ENCODE results near the gene LUZP4. TPM values are rescaled to one million over a fixed set of nuclear protein-coding genes. Genes with fewer than 3 reads are reported as not detected.
"Not testable (repeated sequence)": the region's sequence is repeated elsewhere in the genome, so short reads cannot be mapped to it uniquely, and the experiment has no call there.

Gene LUZP4
- total RNA-seq = not detected
- long read RNA-seq = 0 reads

- no peak for ATAC-seq
- intact Hi-C loops (cut with micrococcal nuclease) = no loop called here
- DNase-seq = no peak
Measured at GRCh38 chrX:115289465-115289864, at the start of gene LUZP4. Gene LUZP4, plus strand, starts transcription at chrX:115289715. Its CDS starts 45 bp downstream, at chrX:115289760.

DNA sequence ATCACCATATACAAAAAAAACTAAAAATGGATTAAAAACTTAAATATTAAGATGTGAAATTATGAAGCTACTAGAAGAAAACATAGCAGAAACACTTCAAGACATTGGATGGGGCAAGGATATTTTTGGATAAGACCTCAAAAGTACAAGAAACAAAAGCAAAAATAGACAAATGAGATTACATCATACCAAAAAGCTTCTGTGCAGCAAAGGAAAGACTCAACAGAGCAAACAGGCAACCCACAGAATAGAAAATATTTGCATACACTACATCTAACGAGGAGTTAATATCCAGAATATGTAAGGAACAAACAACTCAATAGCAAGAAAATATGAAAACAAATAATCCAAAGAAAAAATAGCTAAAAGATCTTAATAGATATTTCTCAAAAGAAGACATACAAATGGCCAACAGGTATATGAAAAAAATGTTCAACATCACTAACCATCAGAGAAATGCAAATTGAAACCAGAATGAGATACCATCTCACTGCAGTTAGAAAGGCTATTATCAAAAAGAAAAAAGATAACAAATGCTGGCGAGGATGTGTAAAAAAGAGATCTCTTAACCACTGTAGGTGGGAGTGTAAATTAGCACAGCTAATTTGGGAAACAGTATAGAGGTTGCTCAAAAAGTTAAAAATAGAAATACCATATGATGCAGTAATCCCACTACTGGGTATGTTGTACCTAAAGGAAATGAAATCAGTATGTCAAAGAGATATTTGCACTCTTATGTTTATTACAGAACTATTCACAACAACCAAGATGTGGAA lies 37.9 kb upstream of the LUZP4 start:
- intact Hi-C loops (cut with micrococcal nuclease) = no loop called here
- no peak for ATAC-seq
- no peak for DNase-seq

GRCh38 chrX:115255003-115255402 lies 34.5 kb upstream of the LUZP4 start:
- ATAC-seq (no peak), DNase-seq (no peak)
- intact Hi-C loops (cut with micrococcal nuclease) = no loop called here

DNA sequence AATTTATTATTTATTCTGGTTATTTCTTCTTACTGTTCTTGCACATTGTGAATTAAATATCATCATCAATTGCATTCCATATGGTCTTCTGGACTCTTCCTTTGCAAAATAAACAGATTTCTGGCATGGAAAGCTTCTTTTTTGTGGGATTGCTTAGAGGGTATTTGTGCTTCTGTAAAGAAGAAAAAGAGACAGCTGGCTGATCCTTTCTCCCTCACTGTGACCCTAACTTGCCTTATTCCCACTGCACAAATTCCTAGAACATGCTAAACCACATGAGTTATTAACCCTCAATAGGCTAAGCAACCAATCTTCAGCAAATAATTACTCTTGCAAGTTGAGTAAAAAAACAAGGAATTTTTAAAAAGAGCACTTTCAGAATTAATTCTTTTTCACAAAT lies 31.8 kb upstream of the LUZP4 start:
- intact Hi-C loops (cut with micrococcal nuclease) = no loop called here
- ATAC-seq (no peak), DNase-seq (no peak)

GRCh38 chrX:115259238-115259875 lies 30.2 kb upstream of the LUZP4 start:
- intact Hi-C loops (cut with micrococcal nuclease) = no loop called here
- no peak for ATAC-seq
- DNase-seq = no peak

GRCh38 chrX:115260330-115260729 lies 29.2 kb upstream of the LUZP4 start:
- DNase-seq = no peak
- intact Hi-C loops (cut with micrococcal nuclease) = no loop called here
- ATAC-seq = no peak

DNA sequence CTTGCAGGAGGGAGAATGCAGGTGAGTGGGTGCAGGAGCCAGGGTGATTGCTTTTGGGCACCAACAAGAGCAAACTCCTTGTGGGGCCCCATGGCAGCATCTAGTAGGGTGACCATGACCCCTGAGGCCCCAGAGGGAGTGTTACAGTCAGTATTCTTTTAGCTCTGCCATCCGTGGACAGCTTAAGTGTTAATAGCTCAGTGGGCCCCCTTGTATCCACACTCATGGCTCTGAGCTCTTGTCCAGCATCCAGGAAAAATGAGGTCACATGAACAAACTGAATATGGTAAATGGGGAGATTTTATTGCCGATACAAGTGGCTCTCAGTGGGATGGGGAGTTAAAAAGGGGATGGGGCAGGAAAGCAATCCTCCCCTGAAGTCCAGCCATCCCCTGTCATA lies 28.4 kb upstream of the LUZP4 start:
- no peak for ATAC-seq
- DNase-seq = no peak
- intact Hi-C loops (cut with micrococcal nuclease) = no loop called here

GRCh38 chrX:115264009-115264408 lies 25.5 kb upstream of the LUZP4 start:
- no peak for DNase-seq
- intact Hi-C loops (cut with micrococcal nuclease) = no loop called here
- no peak for ATAC-seq

DNA sequence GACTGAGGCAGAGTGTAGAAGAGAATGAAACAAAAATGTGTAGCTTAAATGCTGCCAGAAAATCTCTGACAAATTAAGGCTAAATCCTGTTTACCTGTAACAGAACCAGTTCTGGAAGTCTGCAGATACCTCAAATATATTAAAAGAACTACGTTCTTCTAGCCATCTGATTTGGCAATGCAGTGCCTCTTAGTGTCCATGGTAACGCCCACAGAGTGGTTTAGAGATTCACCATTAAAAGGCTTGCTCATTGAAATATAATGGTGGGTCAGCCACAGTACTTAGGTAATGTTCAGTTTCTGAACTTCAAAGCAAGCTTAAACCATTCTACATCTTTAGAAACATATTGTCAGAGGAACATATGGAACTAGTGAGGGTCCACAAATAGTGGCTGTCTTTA lies 23.2 kb upstream of the LUZP4 start:
- DNase-seq = no peak
- intact Hi-C loops (cut with micrococcal nuclease) = no loop called here
- ATAC-seq = no peak

- no peak for ATAC-seq
- no peak for DNase-seq
- intact Hi-C loops (cut with micrococcal nuclease) = no loop called here
Measured at GRCh38 chrX:115268421-115268820, 21.1 kb upstream of the LUZP4 start.

- no peak for DNase-seq
- intact Hi-C loops (cut with micrococcal nuclease) = no loop called here
- ATAC-seq = no peak
Measured at GRCh38 chrX:115269051-115269683, 20.3 kb upstream of the LUZP4 start.

DNA sequence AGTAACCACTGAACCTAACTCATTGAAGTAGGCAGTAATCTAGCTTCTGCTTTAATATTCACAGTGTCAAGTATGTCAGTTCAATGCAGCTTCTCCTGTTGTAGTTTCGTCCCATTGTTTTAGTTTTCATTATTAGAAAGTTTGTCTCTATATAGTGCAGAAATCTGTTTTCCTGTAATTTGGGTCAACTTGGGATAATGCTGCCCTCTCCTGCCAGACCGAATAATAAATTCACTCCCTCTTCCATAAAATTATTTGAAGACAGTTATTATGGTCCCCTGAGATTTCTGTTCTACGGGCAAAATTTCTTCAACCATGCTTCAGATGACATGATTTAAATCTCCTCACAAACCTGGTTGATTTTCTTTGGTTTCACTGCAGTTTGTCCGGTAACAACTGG lies 4.6 kb upstream of the LUZP4 start:
- intact Hi-C loops (cut with micrococcal nuclease) = no loop called here
- no peak for DNase-seq
- ATAC-seq = no peak

DNA sequence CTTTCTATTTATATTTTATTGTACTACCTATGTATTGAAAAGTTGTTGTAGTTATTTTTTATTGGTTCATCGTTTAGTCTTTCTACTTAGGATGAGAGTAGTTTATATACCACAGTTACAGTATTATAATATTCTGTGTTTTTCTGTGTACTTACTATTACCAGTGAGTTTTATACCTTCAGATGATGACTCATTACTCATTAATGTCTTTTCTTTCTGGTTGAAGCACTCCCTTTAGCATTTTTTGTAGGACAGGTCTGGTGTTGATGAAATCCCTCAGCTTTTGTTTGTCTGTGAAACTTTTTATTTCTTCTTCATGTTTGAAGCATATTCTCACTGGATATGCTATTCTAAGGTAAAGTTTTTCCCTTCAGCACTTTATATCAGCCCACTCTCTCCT lies 7.7 kb downstream of the LUZP4 start:
- DNase-seq (no peak), ATAC-seq (no peak)
- intact Hi-C loops (cut with micrococcal nuclease) = no loop called here

DNA sequence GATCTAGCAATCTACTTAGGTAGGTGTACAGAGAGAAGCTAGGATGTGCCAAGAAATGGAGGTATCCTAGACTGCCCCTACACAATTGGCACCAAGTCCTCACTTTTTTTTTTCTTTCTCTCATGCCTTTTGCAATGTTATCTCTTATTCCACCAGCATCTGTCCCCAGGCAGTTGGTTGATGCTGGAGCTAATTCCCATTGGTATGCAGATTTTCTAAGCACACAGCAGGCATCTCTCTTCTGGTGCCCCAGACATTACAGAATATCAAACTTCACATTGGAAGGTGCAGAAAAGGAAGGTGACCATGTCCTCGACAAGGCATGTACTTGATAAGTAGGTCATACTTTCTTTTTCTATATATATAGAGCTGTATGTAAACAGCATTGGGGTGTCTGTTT lies 21.6 kb downstream of the LUZP4 start:
- intact Hi-C loops (cut with micrococcal nuclease) = no loop called here
- ATAC-seq (no peak), DNase-seq (no peak)

DNA sequence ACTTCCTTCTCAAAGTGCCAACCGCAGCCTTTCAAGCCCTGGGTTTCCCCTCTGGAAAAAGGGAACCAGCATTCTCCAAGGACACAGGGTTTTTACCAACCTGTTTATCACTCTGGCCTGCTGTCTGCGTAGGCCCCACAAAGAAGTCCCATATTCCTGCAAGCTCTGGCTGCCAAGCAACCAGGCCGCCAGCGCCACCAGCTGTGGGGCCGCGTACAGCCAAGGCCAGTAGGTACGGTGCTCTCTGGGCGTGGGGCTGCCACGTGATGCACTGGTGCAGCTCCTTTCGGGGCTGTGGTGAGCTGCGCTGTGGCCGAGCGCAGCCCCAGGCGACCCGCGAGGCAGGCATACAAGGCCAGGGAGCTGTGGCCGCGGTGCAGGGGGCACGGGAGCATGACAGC lies 22.1 kb downstream of the LUZP4 start:
- intact Hi-C loops (cut with micrococcal nuclease) = no loop called here
- DNase-seq = peak; percentile 32
- peak; percentile 49 for ATAC-seq

DNA sequence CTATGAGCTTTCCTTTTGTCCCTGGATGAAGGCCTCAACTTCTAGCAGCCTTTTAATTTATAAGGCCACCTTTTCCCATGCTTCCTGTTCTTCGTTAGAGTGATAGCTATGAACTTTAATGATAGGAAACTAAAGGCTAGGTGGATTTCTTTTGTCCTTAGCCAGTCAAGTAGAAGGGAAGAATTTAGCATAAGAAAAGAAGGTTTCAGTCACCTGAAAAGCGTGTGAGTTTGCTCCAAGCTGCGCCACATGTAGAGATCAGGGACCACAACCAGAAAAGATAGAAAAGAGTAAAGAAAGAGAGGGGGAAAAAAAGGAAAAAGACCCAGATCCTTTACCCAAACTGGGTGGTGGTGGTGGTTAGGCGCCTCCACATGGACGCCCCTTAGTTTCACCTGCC lies 28.6 kb downstream of the LUZP4 start:
- DNase-seq (no peak), ATAC-seq (no peak)
- intact Hi-C loops (cut with micrococcal nuclease) = no loop called here

DNA sequence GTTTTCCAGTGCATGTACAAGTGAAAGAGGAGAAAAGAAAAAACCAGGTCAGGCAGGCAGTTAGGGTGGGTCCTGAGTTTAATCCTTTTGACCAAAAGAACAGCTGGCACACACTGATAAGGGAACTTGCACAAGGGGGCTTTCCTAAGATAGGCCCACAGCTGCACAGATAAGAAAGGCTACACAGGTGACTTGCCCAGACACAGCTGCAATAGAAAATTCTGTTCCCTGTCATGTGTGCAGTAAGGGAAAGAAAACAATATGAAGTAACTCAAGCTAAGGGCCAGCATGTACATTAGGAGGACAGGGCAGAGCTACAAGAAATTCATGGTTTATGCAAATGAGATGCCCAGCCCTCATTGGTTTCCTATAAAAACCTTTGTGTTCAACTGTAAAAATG lies 32.9 kb downstream of the LUZP4 start:
- intact Hi-C loops (cut with micrococcal nuclease) = no loop called here
- ATAC-seq (no peak), DNase-seq (no peak)

DNA sequence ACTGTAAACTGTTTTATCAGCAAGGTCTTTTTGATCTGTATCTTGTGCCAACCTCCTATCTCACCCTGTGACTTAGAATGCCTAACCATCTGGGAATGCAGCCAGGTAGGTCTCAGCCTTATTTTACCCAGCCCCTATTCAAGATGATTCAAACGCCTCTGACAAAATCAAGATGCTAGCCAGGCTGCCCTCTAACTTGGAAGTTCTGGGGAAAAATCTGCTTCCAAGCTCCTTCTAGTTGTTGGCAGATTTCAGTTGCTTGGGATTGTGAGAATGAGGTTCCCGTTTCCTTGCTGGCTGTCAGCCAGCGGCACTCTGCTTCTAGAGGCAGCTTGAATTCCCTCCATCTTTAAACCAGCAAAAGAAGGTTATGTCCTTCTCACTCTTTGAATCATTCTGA lies 34.7 kb downstream of the LUZP4 start:
- ATAC-seq = no peak
- intact Hi-C loops (cut with micrococcal nuclease) = no loop called here
- DNase-seq = peak; percentile 50

DNA sequence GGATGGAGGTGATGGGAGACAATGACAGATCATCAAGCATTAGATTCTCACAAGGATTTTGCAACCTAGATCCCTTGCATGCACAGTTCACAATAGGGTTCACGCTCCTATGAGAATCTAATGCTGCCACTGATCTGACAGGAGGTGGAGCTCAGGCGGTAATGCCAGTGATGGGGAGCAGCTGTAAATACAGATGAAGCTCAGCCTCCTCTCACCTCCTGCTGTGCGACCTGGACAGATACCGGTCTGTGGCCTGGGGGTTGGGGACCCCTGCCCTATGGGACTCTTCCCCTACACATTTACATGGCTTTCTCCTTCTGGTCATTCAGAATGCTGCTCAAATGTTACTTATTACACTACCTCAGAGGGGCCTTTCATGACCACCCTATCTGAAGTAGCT lies 39.8 kb downstream of the LUZP4 start:
- DNase-seq; intact Hi-C loops (cut with micrococcal nuclease); ATAC-seq: not testable (repeated sequence)

DNA sequence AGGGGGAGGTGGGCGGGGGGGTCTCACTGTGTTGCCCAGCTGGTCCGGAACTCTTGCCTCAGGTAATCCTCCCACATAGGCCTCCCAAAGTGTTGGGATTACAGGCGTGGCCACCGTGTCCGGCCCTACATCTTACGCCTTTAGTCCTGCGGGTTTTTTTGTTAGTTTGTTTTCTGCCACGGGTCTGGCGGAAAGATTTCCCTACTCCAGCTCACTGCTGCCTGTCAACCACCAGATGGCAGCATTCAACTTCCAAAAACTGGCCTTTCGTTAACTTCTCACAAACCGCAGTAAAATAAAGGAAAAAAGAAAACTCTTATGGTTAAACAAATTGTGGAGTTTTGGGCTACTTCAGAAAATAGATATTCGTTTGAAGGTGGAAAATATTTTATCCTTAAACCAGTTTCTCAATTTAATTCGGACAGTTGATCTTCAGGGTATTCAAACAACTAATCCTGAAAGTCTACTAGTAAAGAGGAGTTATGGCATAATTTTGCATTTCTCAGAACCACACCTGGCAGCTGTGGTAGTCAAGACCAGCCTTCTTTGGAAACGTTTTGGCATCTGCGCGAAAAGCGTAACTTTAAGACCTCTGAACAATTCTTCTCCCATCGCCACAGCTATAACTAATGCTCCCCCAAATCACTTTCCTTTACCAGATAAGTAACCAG lies 41.1 kb downstream of the LUZP4 start:
- intact Hi-C loops (cut with micrococcal nuclease) = loop anchor here (5.0 kb wide), 2 partner anchors 312 to 362 kb away; no protein-coding TSS in a partner anchor
- ATAC-seq (peak; percentile 27), DNase-seq (peak; percentile 19)
